Measurements from ENCODE around the gene ATXN1. TPM values are rescaled to one million over a fixed set of nuclear protein-coding genes. Genes with fewer than 3 reads are reported as not detected.

The ATXN1 gene
- total RNA-seq, 1 experiment from 2014 or later: 5.6 TPM

DNA sequence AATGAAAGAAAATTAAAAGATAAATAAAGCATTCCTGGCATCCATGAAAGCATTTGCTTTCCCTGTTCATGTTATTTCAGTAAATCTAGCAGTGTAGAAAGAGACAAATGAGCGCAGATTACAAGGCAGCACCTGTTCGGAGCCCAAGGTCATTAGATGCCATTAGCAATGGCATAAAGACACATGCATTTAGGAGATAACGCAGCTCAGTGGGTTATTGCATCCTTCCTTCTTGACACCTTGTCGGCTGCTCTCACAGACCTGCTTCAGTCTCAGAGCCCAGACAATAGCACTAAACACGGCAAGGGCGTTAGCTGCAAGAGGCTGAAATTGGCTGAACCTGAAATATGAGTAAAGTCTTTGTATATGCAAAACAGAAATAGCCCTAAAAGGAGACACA, 140.3 kb downstream of the ATXN1 start:
- H3K4me1 ChIP-seq (ENCODE audit: insufficient read depth, low read length): no peaks in the 10 kb centered on the region
- Mint-ChIP-seq H3K4me3 (no peak overlapping the region), H3K9me3 (no peaks in the 10 kb centered on the region), H3K27me3 (ENCODE audit: low read depth) (no peaks in the 10 kb centered on the region), H3K27ac (no peak overlapping the region), H3K4me1 (no peaks in the 10 kb centered on the region), H3K36me3 (ENCODE audit: insufficient read depth in 1 of 3, low read depth in 3 of 3) (no peaks in the 10 kb centered on the region)
- H3K27ac ChIP-seq (ENCODE audit: insufficient read length, low read depth, low read length): no peak overlapping the region
- H4K5ac ChIP-seq (ENCODE audit: insufficient read length, low read depth, low read length): no peak overlapping the region
- no peak for DNase-seq
- no peaks in the 10 kb centered on the region for H4K20me1 ChIP-seq (ENCODE audit: control insufficient read depth, insufficient read depth, insufficient read length)
- H4K8ac ChIP-seq (replicated peaks; ENCODE audit: insufficient read length, low read depth, low read length): no peak overlapping the region
- H4K91ac ChIP-seq (ENCODE audit: insufficient read length, low read depth, low read length): no peak overlapping the region
- no peaks in the 10 kb centered on the region for H3K79me2 ChIP-seq (ENCODE audit: insufficient read depth, low read length)
- TF ChIP-seq, protein P1, sequence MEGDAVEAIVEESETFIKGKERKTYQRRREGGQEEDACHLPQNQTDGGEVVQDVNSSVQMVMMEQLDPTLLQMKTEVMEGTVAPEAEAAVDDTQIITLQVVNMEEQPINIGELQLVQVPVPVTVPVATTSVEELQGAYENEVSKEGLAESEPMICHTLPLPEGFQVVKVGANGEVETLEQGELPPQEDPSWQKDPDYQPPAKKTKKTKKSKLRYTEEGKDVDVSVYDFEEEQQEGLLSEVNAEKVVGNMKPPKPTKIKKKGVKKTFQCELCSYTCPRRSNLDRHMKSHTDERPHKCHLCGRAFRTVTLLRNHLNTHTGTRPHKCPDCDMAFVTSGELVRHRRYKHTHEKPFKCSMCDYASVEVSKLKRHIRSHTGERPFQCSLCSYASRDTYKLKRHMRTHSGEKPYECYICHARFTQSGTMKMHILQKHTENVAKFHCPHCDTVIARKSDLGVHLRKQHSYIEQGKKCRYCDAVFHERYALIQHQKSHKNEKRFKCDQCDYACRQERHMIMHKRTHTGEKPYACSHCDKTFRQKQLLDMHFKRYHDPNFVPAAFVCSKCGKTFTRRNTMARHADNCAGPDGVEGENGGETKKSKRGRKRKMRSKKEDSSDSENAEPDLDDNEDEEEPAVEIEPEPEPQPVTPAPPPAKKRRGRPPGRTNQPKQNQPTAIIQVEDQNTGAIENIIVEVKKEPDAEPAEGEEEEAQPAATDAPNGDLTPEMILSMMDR (conservative IDR thresholded peaks at IDR 0.05): no peak
- WGBS (ENCODE audit: extremely low coverage, insufficient read length, low lambda C conversion rate): no CpG with 5 or more reads among the region's 6 CpGs
- no peak overlapping the region for H2BK20ac ChIP-seq (ENCODE audit: low read depth, low read length, poor library complexity, severe bottlenecking)
- H2AFZ ChIP-seq (ENCODE audit: low read length): no peak overlapping the region
- H3K9ac ChIP-seq (ENCODE audit: extremely low read depth, insufficient read length, low read length): no peak overlapping the region
- H3K27me3 ChIP-seq (ENCODE audit: insufficient read depth, low read length): no peaks in the 10 kb centered on the region
- H3K14ac ChIP-seq (ENCODE audit: insufficient read depth, low read length): no peak overlapping the region
- H3K4ac ChIP-seq (ENCODE audit: low read depth, low read length): no peak overlapping the region
- no peak overlapping the region for H3K4me2 ChIP-seq (ENCODE audit: insufficient read depth, insufficient read length, low read length)
- H2BK12ac ChIP-seq (ENCODE audit: insufficient read length, low read depth, low read length): no peak overlapping the region
- H2BK120ac ChIP-seq (ENCODE audit: low read depth, low read length, poor library complexity, severe bottlenecking): no peak overlapping the region
- no peak overlapping the region for H3K56ac ChIP-seq (ENCODE audit: insufficient read length, low read depth, low read length)
- H2BK15ac ChIP-seq (ENCODE audit: low read depth, low read length): no peak overlapping the region
- no peaks in the 10 kb centered on the region for H3K79me1 ChIP-seq (ENCODE audit: insufficient read depth, low read depth, low read length, poor library complexity, severe bottlenecking)
- no peak overlapping the region for H3T11ph ChIP-seq (ENCODE audit: low read length)
- H3K9me3 ChIP-seq (ENCODE audit: control insufficient read depth, low read depth, low read length): no peaks in the 10 kb centered on the region
- no peak overlapping the region for H2AK5ac ChIP-seq (ENCODE audit: insufficient read length, low read length)
- no peak overlapping the region for H3K18ac ChIP-seq (ENCODE audit: insufficient read length, low read depth, low read length)
- no peak overlapping the region for H2BK5ac ChIP-seq (ENCODE audit: insufficient read length, low read length)
- H3K23me2 ChIP-seq (ENCODE audit: insufficient read length, low read depth, low read length, poor library complexity, severe bottlenecking): no peaks in the 10 kb centered on the region
- H3K23ac ChIP-seq (ENCODE audit: insufficient read length, low read depth, low read length): no peak overlapping the region
